H1 (cell line): ENCODE results near the gene AMN1. TPM values are rescaled to one million over a fixed set of nuclear protein-coding genes. Genes with fewer than 3 reads are reported as not detected.

Source experiments
- BCL11A ChIP-seq, 2 experiments: IDR thresholded peaks; one replicate each; pipeline ENCODE4 v1.6.1; 2011; ENCODE audit warnings: low read depth in 2 of 2, low read length in 2 of 2, mild to moderate bottlenecking in 2 of 2
- CHD7 ChIP-seq: fragments of 300-600 bp; sonication (generic); IDR thresholded peaks from 2 replicates; pipeline ENCODE4 v1.7.1; 2012; ENCODE audit warnings: low read length, moderate library complexity, mild to moderate bottlenecking, inconsistent platforms; ENCODE audit not compliant: insufficient replicate concordance
- KDM1A ChIP-seq: fragments of 200-600, 300-600 bp; sonication (generic); IDR thresholded peaks from 2 replicates; pipeline ENCODE4 v1.7.1; 2016; ENCODE audit warnings: mild to moderate bottlenecking, low read length, borderline replicate concordance
- KDM5A ChIP-seq: fragments of 200-600 bp; IDR thresholded peaks from 2 replicates; pipeline ENCODE4 v1.7.1; 2012; ENCODE audit warnings: mild to moderate bottlenecking, low read length, inconsistent platforms, mixed read lengths
- MAX ChIP-seq: IDR thresholded peaks from 2 replicates; pipeline ENCODE4 v1.6.1; 2012; ENCODE audit warnings: inconsistent platforms
- SIN3A ChIP-seq, 2 experiments: IDR thresholded peaks in 1 of 2; conservative IDR thresholded peaks in 1 of 2; 2 replicates each; pipeline ENCODE4 v1.6.1; 2011 to 2012; ENCODE audit warnings: low read length in 2 of 2, improper control_type of control experiment in 1 of 2, low read depth in 1 of 2, mild to moderate bottlenecking in 1 of 2
- TAF7 ChIP-seq: optimal IDR thresholded peaks from 2 replicates; pipeline ENCODE3; 2011; ENCODE audit warnings: low read depth, mild to moderate bottlenecking, inconsistent platforms, low read length, moderate library complexity, borderline replicate concordance
- ZNF274 ChIP-seq: IDR thresholded peaks from 2 replicates; pipeline ENCODE4 v1.7.0; 2012; ENCODE audit warnings: low read length, borderline replicate concordance; ENCODE audit errors: extremely low read depth
- polyA plus RNA-seq, 7 experiments: library from polyadenylated mRNA; depleted of rRNA in 3 of 7; stranded (reverse) in 5 of 7; unstranded in 2 of 7; fragments of >200 nt in 5 of 7; fragments of 200-250 nt in 2 of 7; gene quantifications; 1 replicate in 5 of 7; 2 replicates in 1 of 7; 4 replicates in 1 of 7; pipeline versions ENCODE4 v1.2.1 to v1.2.3, GENCODE V29; 2011 to 2013; ENCODE audit warnings: missing spikeins in 2 of 7, mixed read lengths in 2 of 7
- total RNA-seq: library from RNA; stranded (reverse); fragmentation: NEBNext Ultra II Directional; extraction: Animal tissue kit (Norgen Biotek cat#: 25700); gene quantifications from 2 replicates; pipeline ENCODE4 v1.2.1, GENCODE V29; 2021

AMN1 gene
- total and polyA plus RNA-seq, 2 of the 8 experiments (the other 6 are each of a cell fraction or from before 2014, with no cell fraction given) = 7.5 to 13.8 TPM

- TF ChIP-seq CHD7 (no peak), TAF7 (no peak), KDM5A (no peak), BCL11A (IDR thresholded peaks at IDR 0.05; ENCODE audit: low read depth in 2 of 2, low read length in 2 of 2) (no peak), ZNF274 (no peak), SIN3A (conservative IDR thresholded peaks at IDR 0.05 in 1 of 2, IDR thresholded peaks at IDR 0.05 in 1 of 2; ENCODE audit: low read depth in 1 of 2, low read length in 2 of 2) (no peak), MAX (no peak), KDM1A (no peak)
Measured at GRCh38 chr12:31727192-31727591, 1.6 kb downstream of the AMN1 start (continued).
